Stimulated activated CD4-positive, alpha-beta T cell treated with anti-CD3 and anti-CD28 coated beads, Interleukin-4, amount 100 ng/mL, for 48 hours (primary cell): ENCODE data around the gene RRP8.

Source experiments
- DNase-seq, 2 donors: peaks; one replicate each; pipeline ENCODE4 v3.0.0-alpha.2; 2020; ENCODE audit warnings: low read depth in 2 of 2

RRP8 gene

DNA sequence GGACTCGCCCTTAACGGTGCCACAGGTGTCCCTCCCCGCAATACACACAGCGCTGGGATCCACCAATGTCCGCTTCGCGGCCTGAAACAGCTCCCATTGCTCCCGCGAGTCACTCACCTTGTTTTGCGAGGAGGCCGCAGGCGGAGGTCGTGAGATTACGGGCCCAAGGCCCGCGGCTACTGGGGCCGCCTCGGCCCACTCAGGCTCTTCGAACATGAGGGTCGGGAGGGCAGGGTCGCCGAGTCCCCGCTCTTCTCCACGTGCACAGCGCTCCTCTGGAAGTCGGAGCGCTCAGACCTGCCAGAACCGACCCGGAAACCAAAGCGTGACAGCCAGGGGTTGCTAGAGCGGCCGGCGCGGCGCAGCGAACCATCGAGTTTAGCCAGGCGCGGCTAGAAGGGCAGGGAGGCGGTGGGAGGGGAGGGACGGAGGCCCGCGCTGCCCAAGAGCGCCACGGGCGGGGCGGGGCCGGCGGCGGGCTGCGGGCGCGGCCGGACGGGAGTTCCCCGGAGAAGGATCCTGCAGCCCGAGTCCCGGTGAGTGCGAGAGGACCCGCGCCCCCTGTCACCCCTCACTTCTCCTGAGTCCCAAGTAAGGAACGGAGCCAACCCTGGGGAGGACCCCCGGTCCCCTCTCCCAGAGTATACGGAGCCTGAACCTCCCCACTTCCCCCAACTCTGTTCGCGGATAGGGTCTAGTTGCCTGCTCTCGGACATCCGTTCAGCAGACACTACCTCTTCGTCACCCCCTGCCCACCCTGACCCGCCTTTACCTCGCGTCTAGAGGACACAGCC is at the start of gene RRP8, which contains the start of gene ILK:
Gene RRP8 (minus strand): TSS at position 330 of the 794 bp plus-strand sequence. CDS start 114 bp downstream, at position 216.
Gene ILK (plus strand): TSS at position 488 of the 794 bp plus-strand sequence. CDS start 498 bp downstream, outside the sequence.
- peak; percentile 86 for DNase-seq

DNA sequence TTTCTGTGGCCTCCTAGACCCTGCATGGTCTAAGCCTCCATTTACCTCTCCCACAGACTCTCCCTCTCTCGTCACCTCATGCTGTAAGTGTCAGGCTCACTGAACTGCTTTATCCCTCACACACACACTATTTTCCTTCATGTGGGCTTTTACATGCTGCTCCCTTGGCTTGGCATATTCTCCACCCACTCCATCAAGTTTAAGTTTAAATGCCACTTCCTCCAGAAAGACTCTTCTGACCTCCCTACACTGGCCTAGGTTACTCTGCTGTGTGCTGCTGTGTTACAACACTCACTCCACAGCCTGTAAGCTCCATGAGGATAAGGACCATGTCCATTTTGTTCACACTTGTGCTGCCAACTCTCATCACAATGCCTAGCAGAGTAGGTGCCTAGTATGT is 49.7 kb upstream of the RRP8 start:
- DNase-seq, result no peak

DNA sequence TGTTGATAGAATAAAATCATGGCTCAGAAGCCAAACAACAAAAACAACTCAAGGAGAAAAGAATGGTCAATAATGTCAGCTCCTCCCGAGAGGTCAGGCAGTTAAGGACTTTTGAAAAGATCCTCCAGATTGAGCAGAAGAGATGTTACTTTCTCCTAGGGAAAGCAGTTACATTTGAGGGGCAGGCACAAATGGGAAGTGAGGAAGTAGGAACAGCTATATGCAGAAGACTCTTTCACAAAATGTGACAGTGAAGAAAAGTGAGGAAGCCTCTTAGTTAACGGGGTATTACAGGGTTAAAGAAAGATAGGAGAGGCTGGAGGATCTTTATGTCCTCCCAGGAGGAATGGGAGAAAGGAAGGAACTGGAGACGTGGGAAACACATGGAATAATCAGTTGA is 48.8 kb upstream of the RRP8 start:
- DNase-seq, result no peak

DNA sequence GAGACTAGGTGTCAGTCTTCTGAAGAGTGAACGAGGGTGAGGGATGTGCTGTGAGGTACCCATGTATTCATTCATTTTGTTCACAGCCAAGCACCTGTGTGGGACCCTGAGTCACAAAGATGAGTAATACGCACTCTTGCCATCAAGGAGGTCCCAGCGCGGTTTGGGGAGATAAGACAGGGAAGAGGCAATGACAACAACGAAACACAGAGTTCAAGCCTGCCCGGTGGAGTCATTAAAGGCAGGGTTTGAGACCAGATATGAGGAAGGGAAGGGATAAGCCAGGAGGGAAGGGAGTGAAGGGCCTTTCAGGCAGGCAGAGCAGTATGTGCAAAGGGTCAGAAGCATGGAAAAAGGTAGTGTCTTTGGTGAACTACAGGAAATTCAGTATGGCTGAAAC is 47.6 kb upstream of the RRP8 start:
- DNase-seq, result no peak

DNA sequence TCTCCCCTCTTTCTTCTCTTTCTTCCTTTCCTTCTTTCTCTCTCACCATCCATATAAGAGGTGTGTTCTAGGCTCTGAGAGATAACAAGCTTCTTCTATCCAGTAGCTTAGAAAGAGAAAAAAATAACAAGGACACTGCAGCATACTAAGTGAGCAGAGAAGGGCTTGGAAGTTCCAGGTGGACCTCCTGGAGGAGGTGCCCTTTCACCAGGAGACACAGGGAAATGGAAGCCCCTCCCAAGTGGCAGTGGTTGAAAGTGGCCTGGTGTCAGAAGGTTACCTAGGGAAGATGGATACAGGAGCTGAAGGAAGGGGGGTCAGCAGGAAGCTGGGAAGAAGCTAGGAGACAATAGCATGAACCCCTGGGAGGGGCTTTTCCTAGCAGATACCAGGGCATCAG is 46.7 kb upstream of the RRP8 start:
- no peak for DNase-seq

DNA sequence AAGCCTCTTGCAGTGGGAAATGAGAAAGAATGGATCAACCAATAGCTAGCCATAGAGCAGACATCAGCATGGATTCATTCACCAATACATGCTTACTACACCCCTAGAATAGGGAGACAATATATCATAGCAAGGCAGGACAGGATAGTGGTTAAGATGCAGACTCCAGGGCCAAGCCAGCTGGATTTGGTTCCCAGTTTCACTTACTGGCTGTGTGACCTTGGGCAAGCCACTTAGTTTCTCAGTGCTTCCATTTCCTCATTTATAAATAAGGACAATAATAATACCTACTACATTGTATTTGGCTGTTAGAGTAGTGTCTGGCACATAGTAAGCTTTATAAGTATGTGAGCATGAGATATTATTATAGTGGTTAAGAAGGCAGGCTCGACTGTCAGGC is 45.1 kb upstream of the RRP8 start:
- no peak for DNase-seq

DNA sequence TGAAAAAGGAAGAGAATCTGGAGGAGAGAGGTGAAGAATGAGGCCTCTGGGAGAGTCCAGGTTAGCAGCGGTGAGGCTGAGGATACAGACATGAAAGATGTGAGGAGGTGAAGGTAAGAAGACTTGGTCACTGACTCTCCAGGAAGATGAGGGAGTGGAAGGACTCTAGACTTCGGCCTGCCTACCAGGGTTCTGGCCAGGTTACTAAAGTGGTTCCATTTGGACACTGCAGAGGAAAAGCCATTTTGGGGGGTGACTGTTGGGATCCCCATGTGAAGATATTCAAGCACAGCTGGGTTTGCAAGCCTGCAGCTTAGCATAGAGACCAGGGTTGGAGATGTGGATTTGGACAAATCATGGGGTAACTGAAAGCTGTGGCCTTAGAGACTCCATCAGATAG is 44.4 kb upstream of the RRP8 start:
- DNase-seq, result no peak

DNA sequence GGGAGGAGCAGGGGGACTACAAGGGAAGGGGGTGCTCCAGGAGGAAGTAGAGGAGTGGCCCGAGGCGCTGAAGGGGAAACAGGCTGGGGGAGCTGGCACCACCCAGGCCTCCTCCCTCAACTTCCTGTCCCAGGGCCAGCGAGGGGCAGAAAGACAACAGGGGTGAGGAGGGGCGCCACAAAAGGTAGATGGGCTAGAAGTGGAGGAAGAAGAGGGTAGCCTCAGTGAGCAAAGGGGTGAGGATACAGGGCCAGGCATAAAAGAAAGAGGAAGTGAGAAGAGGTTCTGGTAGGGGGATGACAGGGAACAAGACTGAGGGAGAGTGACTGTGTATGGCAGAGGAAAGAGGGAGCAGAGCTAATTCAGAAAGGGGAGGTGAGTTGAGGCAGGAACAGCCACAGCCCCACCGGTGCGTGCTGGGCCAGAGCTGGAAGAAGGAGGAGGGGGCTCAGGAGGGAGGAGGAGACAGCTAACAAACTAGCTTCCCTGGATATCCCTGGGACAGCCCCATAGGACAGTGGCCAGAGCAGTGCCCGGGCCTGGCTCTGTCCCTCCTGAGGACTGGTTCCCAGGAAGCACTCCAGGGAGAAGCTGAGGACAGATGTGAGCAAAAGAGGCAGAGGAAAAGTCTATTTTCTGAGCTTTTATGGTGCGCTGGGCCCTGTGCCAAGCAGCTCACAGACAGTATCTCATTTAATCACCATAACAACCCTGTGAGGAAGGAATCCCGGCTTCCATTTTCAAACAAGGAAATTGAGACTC is 43.7 kb upstream of the RRP8 start:
- DNase-seq, result no peak

DNA sequence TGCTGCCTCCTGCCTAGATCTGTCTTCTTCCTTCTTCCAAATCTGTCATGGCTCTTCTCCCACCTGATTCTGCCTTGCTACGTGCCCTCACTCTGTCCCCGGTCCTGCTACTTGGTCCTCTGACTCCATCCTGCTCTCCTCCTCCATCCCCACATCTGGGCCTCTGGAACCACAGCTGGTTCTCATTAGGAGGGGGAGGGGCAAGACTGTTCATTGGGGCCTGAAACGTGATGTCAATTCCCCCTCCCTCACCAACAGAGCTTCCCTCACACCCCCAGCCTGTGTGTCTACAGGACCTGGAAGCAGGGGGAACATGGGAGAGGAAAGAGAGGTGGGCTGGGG is 43.1 kb upstream of the RRP8 start:
- DNase-seq, result no peak

DNA sequence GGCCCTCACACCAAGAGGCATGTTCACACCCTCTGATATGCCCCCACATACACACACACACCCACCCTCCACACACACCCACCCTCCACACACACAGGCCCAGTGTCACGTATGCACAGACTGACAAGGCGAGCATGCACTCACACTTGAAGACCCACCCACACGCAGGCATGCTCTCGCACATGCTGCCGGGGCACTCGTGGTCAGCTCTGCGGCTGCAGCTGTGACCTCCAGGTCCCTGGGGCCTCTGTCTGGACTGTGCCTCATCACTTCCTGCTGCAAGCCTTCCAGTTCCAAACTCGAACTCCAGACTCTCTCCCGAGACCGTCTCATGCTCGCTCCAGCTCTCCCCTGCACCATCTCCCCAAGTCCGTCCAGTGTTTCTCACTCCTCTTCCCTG is 42.7 kb upstream of the RRP8 start:
- DNase-seq, result no peak

DNA sequence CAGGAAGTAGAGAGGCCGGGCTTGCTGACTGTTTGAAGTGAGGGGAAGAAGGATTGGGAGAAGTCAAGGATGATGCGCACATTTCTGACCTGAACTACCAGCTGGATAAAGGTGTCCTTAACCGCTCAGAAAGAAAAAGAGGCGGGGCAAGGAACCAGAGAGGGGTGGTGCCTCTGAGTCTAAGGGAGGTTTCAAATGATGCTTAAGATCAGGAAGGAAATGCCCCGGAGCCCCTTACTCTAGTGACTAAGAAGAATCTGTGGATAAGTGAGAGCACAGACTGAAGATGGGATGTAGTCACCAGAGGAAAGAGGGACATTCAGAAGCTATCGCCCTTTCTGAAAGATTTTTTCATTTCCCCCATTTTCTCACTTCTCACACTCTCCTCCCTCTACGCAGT is 39.5 kb upstream of the RRP8 start:
- DNase-seq, result no peak

DNA sequence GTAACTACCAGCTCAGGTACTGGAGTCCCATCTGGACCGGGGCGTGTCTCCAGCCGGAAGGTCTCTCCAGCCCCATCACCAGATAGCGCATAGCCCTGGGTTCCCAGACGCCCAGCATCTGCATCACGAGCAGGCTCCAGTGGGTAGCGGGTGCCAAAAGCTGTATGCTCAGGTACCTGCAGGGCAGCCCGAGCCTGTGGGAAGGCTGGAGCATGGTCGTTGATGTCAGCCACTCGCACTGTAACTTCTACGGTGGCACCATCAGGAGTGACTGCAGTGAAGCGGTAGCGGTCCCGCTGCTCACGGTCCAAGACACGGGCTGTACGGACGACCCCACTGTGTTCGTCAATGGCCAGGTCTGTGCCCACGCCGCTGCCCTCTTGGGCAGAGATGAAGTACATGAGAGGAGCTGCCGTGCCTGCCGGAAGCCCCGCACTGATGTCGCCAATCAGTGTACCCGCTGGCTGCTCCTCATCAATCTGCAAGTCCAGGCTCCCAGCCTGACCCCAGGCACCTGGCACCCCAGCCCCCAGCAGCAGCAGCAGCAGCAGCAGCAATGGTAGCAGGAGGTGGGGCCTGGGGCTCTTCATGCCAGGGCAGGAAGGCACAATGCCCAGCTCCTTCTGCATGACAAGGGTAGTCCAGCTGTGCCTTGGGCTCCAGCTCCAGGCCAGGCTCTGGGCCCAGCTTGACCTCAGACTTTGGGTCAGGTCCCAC is 37.7 kb upstream of the RRP8 start:
- no peak for DNase-seq

DNA sequence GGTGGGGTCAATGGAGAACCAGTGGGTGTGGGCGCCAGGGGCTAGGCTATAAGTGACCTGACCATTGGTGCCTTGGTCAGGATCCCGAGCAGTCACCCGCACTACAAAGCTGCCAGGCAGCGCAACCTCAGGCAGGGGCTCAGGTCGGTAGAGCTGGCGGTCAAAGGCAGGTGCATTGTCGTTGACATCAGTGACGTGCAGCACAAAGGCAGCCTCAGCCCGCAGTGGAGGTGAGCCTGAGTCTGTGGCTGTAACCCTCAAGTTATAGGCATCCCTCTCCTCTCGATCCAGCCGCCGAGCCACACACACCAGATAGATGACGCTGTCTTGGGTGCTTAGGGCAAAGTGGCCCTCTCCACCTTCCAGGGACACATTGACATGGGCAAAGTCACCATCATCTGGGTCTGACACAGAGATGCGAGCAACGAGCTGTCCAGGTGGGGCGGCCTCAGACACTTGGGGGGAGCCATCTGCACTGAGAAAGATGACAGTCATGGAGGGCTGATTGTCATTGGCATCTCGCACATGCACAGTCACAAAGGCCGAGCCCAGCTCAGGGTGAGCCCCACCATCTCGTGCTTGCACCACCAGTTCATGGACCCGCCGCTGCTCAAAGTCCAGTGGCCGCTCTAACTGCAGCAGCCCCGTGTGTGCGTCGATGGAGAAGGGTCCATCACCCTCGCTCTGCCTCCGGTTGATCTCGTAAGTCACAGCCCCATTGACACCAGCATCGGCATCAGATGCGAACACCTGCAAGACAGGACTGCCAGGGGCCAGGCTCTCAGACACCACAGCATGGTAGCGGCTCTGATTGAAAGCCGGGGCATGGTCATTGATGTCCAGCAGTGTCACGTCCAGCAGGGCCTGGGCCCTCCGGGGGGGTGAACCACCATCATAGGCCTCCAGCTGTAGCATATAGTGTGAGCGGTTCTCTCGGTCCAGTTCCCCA is 36.9 kb upstream of the RRP8 start:
- no peak for DNase-seq

DNA sequence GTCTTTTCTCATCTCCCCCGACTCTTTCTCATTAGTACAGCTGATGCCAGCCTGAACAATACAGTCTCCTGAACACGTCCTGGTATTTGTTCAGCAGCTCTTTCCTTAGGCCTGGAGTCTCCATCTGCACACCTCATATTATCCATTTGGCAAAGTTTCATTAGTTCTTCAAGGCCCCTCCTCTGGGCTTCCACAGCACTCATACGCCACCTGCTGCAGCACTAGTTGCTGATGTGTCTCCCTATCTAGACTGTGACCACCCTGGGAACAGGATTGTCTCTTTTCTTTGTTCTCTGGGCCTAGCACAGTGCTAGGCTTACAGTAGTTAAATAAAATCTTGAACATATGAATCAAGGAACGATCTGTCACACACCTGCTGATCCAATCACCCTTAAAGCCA is 35.0 kb upstream of the RRP8 start:
- DNase-seq, result no peak

DNA sequence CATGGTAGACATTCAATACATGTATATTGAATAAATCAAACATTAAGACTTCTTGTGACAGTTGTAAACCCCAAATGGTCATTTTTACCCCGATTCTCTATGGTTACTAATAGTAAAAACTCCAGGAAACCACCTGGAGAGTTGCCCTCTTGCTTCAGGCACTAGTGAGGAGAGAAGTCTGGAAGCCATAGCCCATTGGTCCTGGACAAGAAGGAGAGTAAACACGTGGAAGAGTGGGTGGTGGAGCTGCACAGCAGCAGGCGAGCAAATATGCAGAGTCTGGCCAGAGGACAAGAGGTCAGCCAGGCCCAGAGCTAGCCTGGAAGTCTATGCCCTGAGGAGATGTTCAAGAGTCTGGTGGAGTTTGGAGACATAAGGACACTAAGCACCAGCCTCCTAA is 34.5 kb upstream of the RRP8 start:
- no peak for DNase-seq

DNA sequence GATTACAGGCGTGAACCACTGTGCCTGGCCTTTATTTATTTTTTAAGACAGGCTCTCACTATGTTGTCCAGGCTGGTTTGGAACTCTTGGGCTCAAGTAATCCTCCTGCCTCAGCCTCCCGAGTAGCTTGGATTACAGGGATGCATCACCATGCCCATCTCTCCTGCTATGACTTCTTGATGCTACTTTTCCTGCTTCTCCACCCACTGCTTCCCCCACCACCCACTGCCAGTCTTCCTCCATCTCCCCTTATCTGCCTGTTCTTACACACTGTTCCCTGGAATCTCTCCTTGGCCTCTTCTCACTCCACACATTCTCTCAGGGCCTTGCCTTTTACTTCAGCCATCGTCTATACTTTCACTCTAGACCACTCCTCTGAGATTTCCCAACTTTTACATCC is 33.1 kb upstream of the RRP8 start:
- no peak for DNase-seq

DNA sequence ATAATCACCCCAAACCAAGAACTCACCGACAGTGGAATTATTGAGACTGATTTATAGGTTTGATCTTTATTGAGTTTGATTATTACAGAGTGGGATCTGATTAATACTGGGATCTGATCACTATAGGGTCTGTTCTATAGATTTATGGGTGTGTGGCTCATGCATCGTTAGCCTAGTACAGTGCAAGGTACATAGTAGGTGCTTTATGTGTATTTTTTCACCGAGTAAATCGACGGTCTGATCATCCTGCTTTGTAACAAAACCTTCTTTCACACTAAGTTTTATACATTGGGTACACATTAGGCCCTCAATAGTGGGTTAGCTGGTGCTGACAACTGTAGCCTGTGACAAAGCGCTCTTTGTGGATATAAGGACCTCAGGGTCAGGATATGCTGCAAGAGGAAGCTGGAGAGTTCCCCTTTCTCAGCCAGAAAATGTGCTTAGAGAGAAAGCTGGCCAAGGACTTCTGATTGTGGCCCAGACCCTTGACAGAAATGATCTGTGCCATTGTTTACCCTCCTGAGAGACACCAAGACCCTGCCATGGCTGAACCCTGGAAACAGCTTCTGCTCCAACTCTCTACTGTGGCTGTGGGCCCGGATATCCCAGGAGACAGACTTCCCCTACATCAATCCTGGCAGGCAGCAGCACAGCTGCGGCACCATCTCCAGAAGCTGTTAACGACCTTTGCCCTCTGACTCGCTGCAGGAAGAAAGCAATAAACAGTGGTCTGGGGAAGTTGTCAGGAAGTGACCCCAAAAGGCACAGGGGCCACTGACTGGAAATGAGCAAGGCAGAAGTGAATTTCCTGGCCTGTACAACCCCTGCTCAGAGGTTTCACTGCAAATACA is 31.9 kb upstream of the RRP8 start:
- DNase-seq, result no peak

DNA sequence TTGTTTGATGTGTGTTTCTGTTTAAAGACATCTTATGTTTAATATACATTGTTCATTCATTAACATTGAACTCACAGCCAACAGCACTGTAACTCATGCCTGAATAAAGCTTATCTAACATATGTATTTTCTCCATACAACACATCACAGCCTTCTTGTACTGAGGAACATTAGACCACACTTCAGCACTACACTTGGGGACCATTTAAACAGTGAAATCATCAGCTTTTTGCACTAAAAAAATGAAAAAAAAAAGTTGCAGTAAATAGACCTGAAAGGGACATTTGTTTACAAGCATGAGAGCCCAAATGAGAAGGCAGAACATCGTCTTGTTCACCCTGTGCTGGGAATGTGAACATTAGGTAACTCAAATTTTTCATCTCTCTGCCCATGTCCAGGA is 31.1 kb upstream of the RRP8 start:
- no peak for DNase-seq

DNA sequence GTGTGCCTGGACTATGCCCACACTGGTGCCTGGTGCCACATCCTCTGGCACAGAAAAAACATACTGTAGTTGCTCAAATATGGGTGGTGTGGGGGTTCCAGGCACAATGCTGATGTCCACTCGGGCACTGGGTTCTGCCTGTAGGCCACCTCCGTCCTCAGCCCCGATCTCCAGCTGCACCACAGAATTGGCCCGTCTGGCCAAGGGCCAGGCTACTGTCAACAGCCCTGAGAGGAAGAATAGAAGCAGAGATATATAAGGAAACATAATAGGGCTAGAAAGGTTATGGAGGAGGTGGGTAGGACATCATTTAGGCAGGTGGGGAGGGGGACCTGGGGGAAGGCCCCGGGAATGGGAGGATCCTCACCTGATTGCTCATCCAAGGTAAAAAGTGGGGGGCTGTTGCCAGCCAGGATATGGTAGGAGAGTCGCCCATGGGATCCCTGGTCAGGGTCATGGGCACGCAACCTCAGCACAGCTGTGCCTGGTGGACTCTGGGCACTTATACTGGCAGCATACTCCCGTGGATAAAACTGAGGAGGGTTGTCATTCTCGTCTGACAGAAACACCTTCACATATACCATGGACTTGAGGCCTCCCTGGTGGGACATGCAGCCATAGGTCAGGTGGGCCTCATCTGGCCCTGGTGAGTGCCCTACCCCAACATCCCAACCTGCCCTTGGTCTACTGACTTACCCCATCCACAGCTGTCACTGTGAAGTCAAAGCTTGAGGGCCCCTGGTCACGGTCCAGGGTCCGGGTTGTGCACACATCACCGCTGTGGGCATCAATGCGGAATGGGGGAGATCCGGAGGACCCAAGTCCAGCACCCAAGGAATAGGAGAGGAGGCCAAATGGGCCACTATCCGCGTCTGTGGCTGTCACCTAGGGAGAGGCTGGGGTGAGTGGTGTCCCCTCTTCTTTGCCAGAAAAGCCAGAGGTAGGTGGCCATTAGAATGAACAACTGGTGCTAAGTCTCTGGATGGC is 30.3 kb upstream of the RRP8 start:
- DNase-seq, result no peak
